Adrenal gland (tissue), 5 donors: ENCODE results near the gene RIMBP3C.
"Not testable (repeated sequence)": the region's sequence is repeated elsewhere in the genome, so short reads cannot be mapped to it uniquely, and the experiment has no call there.

Experiments
- CTCF ChIP-seq, 6 experiments: fragments of 450-650 bp in 4 of 6; fragments of 200-600 bp in 2 of 6; sonication (generic) in 1 of 6; IDR thresholded peaks; 1 replicate in 5 of 6; 2 replicates in 1 of 6; pipeline versions ENCODE4 v1.5.1 to v1.8.0; 2016 to 2021; ENCODE audit warnings: antibody characterized with exemption in 6 of 6, mild to moderate bottlenecking in 2 of 6, moderate library complexity in 1 of 6
- POLR2A ChIP-seq, 2 donors: fragments of 450-650 bp; IDR thresholded peaks; one replicate each; pipeline ENCODE4 v1.6.1; 2017; ENCODE audit warnings: antibody characterized with exemption in 2 of 2, mild to moderate bottlenecking in 2 of 2, moderate library complexity in 1 of 2
- donor health status: DM: no; HTN: no; CAD: no.

- TF ChIP-seq POLR2A, CTCF (IDR thresholded peaks at IDR 0.05): not testable (repeated sequence)
These were observed 598 bp downstream of the RIMBP3C start for GRCh38 chr22:21550678-21551047.
